NK-92 (cell line): ENCODE data around the gene MYLK4.

Source experiments
- DNase-seq: peaks from one replicate; lab custom pipeline; 2025; ENCODE audit not compliant: unreplicated experiment; lab: John Stamatoyannopoulos, UW

MYLK4 gene

GRCh38 chr6:2750832-2751231, at the start of gene MYLK4:
TSS of gene MYLK4 (minus strand) at chr6:2750922. CDS start at chr6:2749294, 1,628 bp downstream.
- DNase-seq: no peak

DNA sequence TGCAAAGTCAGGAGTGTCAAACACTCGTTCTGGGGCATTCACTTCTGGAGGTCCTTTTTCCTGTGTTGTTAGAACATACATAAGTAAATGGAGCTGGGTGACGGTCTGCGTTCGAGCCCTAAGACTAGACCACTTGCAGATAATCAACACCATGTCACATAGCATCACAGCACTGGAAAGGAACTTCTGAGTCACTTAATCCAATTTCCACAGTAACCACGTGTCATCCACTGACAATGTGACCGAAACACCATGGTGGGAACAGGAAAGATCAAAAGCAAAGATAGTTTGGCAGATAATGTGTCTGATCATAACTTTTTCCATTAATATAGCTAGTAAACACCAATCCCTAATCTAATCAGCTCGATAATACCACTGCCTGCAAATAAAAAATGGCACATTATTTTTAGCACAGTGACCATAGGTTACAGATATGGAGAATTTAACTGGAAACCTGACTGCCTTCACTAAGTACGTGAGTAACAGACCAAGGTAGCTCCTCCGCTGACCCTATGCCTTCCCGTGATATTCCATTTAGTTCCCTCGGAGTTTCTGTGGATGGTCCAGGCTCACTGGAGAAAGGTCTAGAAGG, 49.3 kb upstream of the MYLK4 start:
- DNase-seq: no peak

- DNase-seq: no peak
Measured at GRCh38 chr6:2798586-2799134, 47.9 kb upstream of the MYLK4 start.

GRCh38 chr6:2797564-2798031, 46.9 kb upstream of the MYLK4 start:
- no peak for DNase-seq

DNA sequence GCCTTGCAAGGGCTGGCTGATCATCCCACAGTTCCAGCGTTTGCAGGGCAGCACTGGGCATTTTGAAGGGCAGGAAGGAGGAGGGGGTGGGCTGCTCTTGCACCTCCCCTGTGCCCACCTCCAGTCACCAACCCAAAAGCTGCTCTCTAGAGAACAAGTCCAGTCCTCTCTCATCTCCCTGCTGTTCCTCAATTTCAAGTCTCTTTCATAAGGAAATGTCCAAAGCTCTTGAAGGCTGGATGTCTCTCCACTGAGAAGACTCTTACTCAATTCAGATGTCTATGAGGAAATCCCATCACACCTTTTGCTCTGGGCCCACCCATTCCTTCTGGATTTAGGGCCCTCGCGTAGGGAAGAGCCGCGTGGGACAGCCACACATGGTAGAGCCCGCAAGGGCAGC, 46.1 kb upstream of the MYLK4 start:
- no peak for DNase-seq

- no peak for DNase-seq
Measured at GRCh38 chr6:2795956-2796355, 45.2 kb upstream of the MYLK4 start.

GRCh38 chr6:2795162-2795561, 44.4 kb upstream of the MYLK4 start:
- DNase-seq: no peak

- DNase-seq: no peak
Measured at GRCh38 chr6:2794171-2794730, 43.5 kb upstream of the MYLK4 start.

- DNase-seq: no peak
Measured at GRCh38 chr6:2793534-2794151, 42.9 kb upstream of the MYLK4 start.

- DNase-seq: no peak
Measured at GRCh38 chr6:2792330-2793110, 41.8 kb upstream of the MYLK4 start.

DNA sequence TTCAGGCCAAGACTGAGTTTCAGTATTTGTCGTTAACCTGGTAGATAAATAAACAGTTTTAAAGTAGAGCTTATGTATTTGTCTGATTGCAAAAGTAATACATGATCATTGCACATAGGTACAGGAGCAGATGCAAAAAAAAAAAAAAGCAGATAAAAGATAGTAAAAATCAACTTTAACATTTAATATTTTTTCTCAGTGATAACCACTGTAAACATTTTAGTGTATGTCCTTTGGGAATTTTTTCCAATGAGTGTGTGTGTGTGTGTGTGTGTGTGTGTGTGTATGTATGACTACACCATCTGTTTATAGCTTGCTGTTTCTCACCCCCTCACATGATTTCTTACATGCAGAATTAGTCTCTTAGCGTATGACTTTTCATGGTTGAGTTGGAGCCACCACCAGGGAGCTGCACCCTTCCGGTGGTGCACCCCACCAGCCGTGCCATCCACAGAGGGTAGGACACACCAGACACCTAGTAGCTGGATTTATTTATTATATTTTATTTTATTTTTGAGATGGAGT, 40.8 kb upstream of the MYLK4 start:
- no peak for DNase-seq

DNA sequence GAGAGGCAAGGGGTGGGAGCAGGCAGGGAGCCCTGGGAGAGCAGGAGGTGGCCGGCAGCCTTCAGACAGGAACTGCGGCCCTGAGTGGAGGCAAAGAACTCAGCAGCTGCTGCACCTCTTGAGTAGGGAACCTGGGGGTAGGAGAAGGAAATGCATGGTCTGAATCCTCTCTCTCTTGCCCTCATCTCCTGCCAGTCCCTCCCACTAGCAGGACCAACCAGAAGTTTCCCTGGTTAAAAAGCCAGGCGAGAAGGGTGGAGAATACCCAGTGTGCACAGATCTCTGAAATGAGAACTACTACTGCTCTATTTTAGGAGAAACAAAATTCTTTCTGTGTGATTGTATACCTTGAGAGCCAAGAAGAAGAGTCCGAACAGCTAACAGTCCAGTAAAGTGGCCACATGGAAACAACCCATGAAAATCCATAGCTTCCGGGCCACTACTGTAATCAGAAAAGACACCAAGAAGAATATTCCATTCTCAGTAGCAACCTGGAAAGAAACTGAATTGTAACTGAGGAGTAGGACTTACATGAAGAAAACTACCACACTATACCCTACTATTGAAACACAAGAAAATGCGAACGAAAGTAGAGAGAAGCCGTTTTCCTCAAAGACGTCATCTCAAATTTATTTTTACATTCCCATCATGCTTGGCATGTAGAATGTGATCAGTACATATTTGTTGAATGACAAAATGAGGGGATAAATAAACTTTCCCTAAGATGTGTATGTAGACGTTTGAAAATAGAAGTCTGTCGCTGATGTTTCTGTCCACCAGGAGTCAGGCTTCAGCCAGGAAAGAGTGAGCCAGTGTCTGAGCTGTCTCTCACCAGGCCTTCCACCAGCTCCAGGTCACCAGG, 40.1 kb upstream of the MYLK4 start:
- DNase-seq: no peak

- no peak for DNase-seq
Measured at GRCh38 chr6:2786269-2786668, 35.5 kb upstream of the MYLK4 start.

DNA sequence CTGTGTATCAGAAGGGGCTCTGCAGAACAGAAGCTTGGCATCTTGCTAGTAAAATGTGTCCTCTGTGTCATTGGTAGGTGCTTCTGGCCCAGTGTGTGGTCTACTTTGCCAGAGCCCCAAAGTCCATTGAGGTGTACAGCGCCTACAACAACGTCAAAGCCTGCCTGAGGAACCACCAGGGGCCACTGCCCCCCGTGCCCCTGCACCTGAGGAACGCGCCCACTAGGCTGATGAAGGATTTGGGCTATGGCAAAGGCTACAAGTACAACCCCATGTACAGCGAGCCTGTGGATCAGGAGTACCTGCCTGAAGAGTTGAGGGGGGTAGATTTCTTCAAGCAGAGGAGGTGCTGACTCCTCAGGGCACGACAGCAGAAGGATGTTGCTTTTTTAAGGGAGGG, 34.2 kb upstream of the MYLK4 start:
- DNase-seq: no peak

GRCh38 chr6:2784061-2784460, 33.3 kb upstream of the MYLK4 start:
- DNase-seq: no peak

DNA sequence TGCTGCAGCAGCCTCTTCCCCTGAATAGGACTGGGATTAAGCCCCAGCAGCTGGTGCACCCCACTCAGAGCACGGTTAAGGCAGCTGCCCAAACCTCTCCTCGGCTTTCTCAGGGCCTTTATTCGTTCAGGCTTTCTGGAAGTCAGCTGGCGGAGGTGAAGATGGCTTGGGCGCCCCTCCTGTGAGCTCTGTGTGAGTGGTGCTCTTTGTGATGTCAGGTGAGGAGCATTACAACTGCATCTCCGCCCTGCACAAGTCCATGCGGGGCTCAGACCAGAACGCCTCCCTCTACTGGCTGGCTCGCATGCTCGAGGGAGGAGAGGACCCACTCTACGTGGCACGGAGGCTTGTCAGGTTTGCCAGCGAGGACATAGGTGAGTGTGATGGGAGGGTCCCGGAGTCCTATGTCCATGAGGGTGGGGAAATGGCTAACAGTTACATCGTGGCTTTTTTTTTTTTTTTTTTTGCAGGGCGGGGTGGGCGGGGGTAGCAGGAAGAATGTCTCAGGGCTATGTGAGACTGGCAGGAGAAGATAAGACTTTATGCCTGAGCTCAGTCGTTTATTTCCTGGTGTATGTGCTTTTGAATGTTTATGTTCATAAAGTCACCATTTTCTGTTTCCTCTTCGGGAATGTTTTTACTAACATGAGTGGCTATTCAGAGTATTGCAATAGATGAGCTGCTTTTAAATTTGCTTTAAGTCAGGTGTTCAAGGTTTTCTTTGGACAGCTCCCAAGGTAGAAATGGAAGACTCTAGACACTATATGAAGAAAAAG, 32.7 kb upstream of the MYLK4 start:
- DNase-seq: no peak

DNA sequence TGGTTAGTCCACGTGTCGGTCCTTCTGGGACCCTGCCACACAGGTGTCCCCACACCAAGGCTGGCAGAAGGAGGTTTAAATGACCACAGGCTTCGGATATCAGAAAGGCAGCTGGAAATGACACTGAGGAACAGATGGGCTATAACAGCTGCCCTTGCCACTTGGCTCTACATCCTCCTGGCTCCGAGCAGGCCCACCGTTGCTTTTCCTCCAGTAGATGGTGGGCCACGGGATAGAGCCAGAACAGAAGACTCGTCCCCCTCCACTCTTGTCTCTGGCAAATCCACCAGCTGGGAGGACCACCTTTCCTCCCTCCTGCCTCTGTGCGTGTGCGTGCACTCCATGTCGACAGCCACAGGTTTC, 32.1 kb upstream of the MYLK4 start:
- DNase-seq: no peak

DNA sequence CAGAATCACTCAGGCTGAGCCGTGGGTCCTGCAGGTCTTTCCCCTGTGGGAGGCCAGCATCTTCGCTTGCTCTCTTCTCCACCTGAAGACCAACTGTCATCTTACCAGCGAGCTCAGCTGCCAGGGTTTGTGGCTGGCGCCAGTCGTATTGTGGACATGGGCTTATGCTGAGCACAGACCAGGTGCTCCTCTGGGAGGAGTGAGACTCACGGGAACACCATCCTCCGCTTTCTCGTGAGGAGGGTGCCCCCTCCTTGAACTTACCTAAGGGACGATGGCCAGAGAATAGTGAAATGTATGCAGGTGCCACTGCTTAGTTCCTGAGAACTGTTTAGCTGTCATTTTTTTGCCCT, 31.6 kb upstream of the MYLK4 start:
- DNase-seq: no peak

DNA sequence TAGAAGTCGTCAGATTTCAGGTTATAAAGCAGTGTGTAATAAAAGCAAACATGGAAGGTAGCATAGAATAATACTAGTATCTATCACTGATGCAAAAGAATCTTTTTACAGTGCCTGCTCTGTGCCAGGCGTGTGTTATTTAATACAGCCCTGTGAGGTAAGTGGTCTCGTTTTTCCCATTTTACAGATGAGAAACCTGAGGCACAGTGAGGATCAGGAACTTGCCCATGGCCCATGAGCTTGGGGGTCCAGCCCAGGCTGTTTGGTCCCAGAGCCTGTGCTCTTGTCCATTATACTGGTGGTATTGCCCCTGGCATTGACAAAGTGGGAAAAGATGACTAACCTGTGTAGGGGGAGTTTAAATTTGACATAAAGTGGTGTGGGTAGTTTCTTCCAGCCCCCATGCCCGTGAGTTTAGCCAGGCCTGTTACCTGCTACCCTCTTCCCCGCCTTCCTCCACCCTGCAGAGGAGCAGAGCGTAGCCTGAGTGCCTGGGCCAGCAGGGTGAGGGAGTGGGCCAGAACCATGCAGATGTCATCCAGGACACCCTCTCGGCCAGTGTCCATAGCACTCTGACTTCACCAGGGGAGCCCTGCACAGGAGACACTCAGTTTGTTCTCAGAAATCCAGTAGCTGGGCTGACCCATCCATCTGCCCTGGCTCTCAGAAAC, 31.1 kb upstream of the MYLK4 start:
- DNase-seq: no peak
